Measurements from ENCODE around the gene FNTB. TPM values are rescaled to one million over a fixed set of nuclear protein-coding genes. Genes with fewer than 3 reads are reported as not detected.

FNTB gene
- total RNA-seq, 1 donor from 2014 or later = 15.8 TPM

- intact Hi-C loops (cut with DNase I) = no loop called here
- DNase-seq (no peak), ATAC-seq (ENCODE audit: poor library complexity) (no peak)
Measured at GRCh38 chr14:65100922-65101541, 114.3 kb downstream of the FNTB start.

- peak; percentile 44 for ATAC-seq (ENCODE audit: poor library complexity)
- intact Hi-C loops (cut with DNase I) = no loop called here
- peak; percentile 45 for DNase-seq
Measured at GRCh38 chr14:65101631-65102440, 115.1 kb downstream of the FNTB start.

GRCh38 chr14:65102441-65103149 lies 115.9 kb downstream of the FNTB start, which contains the start of gene MAX:
MAX (minus strand) TSS chr14:65102517; CDS start chr14:65102339, 178 bp downstream.
- DNase-seq (peak; percentile 99), ATAC-seq (ENCODE audit: poor library complexity) (peak; percentile 97)
- intact Hi-C loops (cut with DNase I) = no loop called here

GRCh38 chr14:65103150-65103760 lies 116.6 kb downstream of the FNTB start:
- DNase-seq = no peak
- no peak for ATAC-seq (ENCODE audit: poor library complexity)
- intact Hi-C loops (cut with DNase I) = no loop called here

GRCh38 chr14:65104791-65105190 lies 118.1 kb downstream of the FNTB start:
- ATAC-seq (ENCODE audit: poor library complexity) (no peak), DNase-seq (no peak)
- intact Hi-C loops (cut with DNase I) = no loop called here

- DNase-seq (no peak), ATAC-seq (ENCODE audit: poor library complexity) (no peak)
- intact Hi-C loops (cut with DNase I) = no loop called here
Measured at GRCh38 chr14:65106316-65106715, 119.6 kb downstream of the FNTB start.

GRCh38 chr14:65106736-65107135 lies 120.0 kb downstream of the FNTB start:
- intact Hi-C loops (cut with DNase I) = no loop called here
- DNase-seq (no peak), ATAC-seq (ENCODE audit: poor library complexity) (no peak)

GRCh38 chr14:65107200-65107599 lies 120.5 kb downstream of the FNTB start:
- no peak for ATAC-seq (ENCODE audit: poor library complexity)
- intact Hi-C loops (cut with DNase I) = no loop called here
- DNase-seq = no peak

GRCh38 chr14:65109357-65109756 lies 122.7 kb downstream of the FNTB start:
- intact Hi-C loops (cut with DNase I) = no loop called here
- DNase-seq = no peak
- ATAC-seq (ENCODE audit: poor library complexity) = no peak

- DNase-seq = no peak
- no peak for ATAC-seq (ENCODE audit: poor library complexity)
- intact Hi-C loops (cut with DNase I) = no loop called here
Measured at GRCh38 chr14:65110525-65110924, 123.8 kb downstream of the FNTB start.

Small RNA genes lying within 50 kb of the gene (microRNA-seq; reads per million reads assigned to microRNA genes)
- not detected for gene MIR4706

Other genes starting within 250 kb of the FNTB start
- 70.8 TPM for gene SPTB, start 107.0 kb upstream of the FNTB start, total RNA-seq
- 107 TPM for gene CHURC1, start 72.4 kb upstream of the FNTB start, total RNA-seq
- not detected for gene GPX2, start 44.1 kb upstream of the FNTB start, total RNA-seq
- 7.5 TPM for gene RAB15, start 14.6 kb upstream of the FNTB start, total RNA-seq
- 85.2 TPM for gene MAX, start 115.6 kb downstream of the FNTB start, total RNA-seq